Spinal cord (tissue), 10 donors: ENCODE data around the gene NPAS2. TPM values are rescaled to one million over a fixed set of nuclear protein-coding genes. Genes with fewer than 3 reads are reported as not detected.

Experiments
- DNase-seq, 6 donors: peaks; one replicate each; pipeline versions ENCODE4 v3.0.0 to v3.0.0-alpha.2; 2013 to 2015; ENCODE audit warnings: low spot score in 6 of 6, low read depth in 4 of 6
- H3K27ac ChIP-seq: one replicate; pipeline ENCODE4 v1.5.1; 2013; ENCODE audit warnings: low read depth, low read length, control low read depth
- H3K27me3 ChIP-seq: one replicate; pipeline ENCODE4 v1.6.1; 2013; ENCODE audit warnings: low read length; ENCODE audit not compliant: control insufficient read depth, insufficient read depth
- H3K36me3 ChIP-seq: one replicate; pipeline ENCODE4 v1.6.1; 2013; ENCODE audit warnings: low read length; ENCODE audit not compliant: control insufficient read depth, insufficient read depth
- H3K4me1 ChIP-seq: one replicate; pipeline ENCODE4 v1.6.1; 2013; ENCODE audit warnings: low read length; ENCODE audit not compliant: control insufficient read depth, insufficient read depth
- H3K4me3 ChIP-seq: one replicate; pipeline ENCODE4 v1.5.1; 2013; ENCODE audit warnings: low read depth, low read length, control low read depth
- H3K9me3 ChIP-seq: one replicate; pipeline ENCODE4 v1.6.1; 2013; ENCODE audit warnings: low read length; ENCODE audit not compliant: control insufficient read depth, insufficient read depth
- WGBS: methylation state at CpG from one replicate; pipeline ENCODE4 v1.1.5; 2013; ENCODE audit warnings: missing lambda C conversion rate; ENCODE audit not compliant: insufficient coverage; 5-methylcytosine and 5-hydroxymethylcytosine counted together
- polyA plus RNA-seq, 2 donors: library from polyadenylated mRNA; unstranded; fragments of 120-200 nt; gene quantifications; one replicate each; pipeline ENCODE4 v1.2.1, GENCODE V29; 2013; ENCODE audit not compliant: insufficient read length in 2 of 2
- total RNA-seq, 2 donors: library from RNA; depleted of rRNA in 1 of 2; stranded (reverse); fragments of 120-200 nt in 1 of 2; fragments of >200 nt in 1 of 2; gene quantifications; one replicate each; pipeline versions ENCODE4 v1.2.3 to v1.2.4, GENCODE V29; 2013 to 2014
- donor health status: healthy.

The NPAS2 gene
- total and polyA plus RNA-seq, 4 donors = 6.4 to 24.6 (median 14.6) TPM

- 96% methylated on average over 2 of the region's 5 CpGs for WGBS
- H3K27ac ChIP-seq = no peak overlapping the region
- H3K36me3 ChIP-seq = peaks cover 20% of the 10 kb centered on the region
- no peaks in the 10 kb centered on the region for H3K27me3 ChIP-seq
- no peak overlapping the region for H3K4me3 ChIP-seq
- H3K4me1 ChIP-seq = no peaks in the 10 kb centered on the region
- no peak for DNase-seq
- no peaks in the 10 kb centered on the region for H3K9me3 ChIP-seq
Observed at GRCh38 chr2:100965596-100965995, 145.7 kb downstream of the NPAS2 start.

- no peak for DNase-seq
- WGBS = 89% methylated on average over 7 of the region's 8 CpGs
- Histone ChIP-seq H3K4me1 (no peaks in the 10 kb centered on the region), H3K27ac (no peak overlapping the region), H3K9me3 (no peaks in the 10 kb centered on the region), H3K36me3 (peaks cover 35% of the 10 kb centered on the region), H3K4me3 (no peak overlapping the region), H3K27me3 (no peaks in the 10 kb centered on the region)
Observed at GRCh38 chr2:100967716-100968115, 147.8 kb downstream of the NPAS2 start.

DNA sequence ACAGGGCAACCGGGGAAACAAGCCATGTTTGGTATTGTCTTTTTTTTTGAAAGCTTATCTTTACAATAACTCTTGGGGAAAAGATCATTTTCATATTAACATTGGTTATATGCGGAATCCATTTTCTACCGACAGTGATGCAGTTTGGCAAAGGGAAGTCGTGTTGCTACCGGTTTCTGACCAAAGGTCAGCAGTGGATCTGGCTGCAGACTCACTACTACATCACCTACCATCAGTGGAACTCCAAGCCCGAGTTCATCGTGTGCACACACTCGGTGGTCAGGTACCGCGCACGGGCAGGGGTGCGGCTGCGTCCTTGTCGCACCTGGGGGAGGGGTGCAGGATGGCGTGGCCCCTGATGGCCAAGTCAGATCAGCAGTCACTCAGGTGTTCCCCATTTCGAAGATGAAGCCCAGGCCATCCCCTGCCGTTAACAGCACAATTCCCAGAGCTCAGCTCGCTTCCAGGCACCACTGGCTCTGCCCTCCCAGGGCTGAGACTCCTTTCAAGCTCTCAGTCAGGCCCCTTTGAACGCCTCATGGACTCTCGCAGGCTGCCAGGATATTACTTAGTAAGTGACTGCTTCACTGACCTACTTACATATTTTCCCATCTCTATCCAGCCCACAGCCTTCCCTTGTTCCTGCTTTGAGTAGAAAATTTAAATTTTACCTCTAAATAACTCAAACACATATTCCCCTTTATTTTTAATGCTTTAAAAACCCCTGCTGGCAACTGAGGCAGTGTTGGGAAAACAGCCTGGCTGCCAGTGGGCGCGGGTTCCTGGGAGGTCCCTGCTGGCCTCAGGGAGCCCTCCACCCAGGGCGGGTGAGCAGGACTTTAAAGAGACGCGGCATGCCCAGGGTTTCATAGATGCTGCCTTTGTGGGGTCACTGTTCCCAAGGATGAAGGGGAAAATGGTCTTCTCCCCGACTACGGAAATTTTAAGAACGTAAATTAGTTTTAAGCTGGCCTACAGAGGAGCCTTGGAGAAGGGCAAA lies 148.5 kb downstream of the NPAS2 start:
- no peaks in the 10 kb centered on the region for H3K9me3 ChIP-seq
- no peaks in the 10 kb centered on the region for H3K27me3 ChIP-seq
- H3K27ac ChIP-seq = no peak overlapping the region
- peaks cover 37% of the 10 kb centered on the region for H3K36me3 ChIP-seq
- H3K4me3 ChIP-seq = no peak overlapping the region
- DNase-seq = no peak
- WGBS = 94% methylated on average over 19 of the region's 28 CpGs
- H3K4me1 ChIP-seq = no peaks in the 10 kb centered on the region

- no peaks in the 10 kb centered on the region for H3K4me1 ChIP-seq
- no peak for DNase-seq
- H3K27me3 ChIP-seq = no peaks in the 10 kb centered on the region
- H3K4me3 ChIP-seq = no peak overlapping the region
- H3K9me3 ChIP-seq = no peaks in the 10 kb centered on the region
- 89% methylated on average over 7 of the region's 7 CpGs for WGBS
- H3K27ac ChIP-seq = no peak overlapping the region
- peaks cover 45% of the 10 kb centered on the region for H3K36me3 ChIP-seq
Observed at GRCh38 chr2:100969998-100970397, 150.1 kb downstream of the NPAS2 start.

GRCh38 chr2:100971221-100971620 lies 151.3 kb downstream of the NPAS2 start:
- Histone ChIP-seq H3K4me3 (no peak overlapping the region), H3K9me3 (no peaks in the 10 kb centered on the region), H3K4me1 (no peaks in the 10 kb centered on the region), H3K27ac (no peak overlapping the region), H3K36me3 (peaks cover 50% of the 10 kb centered on the region), H3K27me3 (no peaks in the 10 kb centered on the region)
- DNase-seq = no peak
- WGBS = no CpG with 5 or more reads among the region's 9 CpGs

- no peaks in the 10 kb centered on the region for H3K27me3 ChIP-seq
- WGBS = no CpG with 5 or more reads among the region's 7 CpGs
- peaks cover 53% of the 10 kb centered on the region for H3K36me3 ChIP-seq
- no peaks in the 10 kb centered on the region for H3K9me3 ChIP-seq
- DNase-seq = no peak
- no peaks in the 10 kb centered on the region for H3K4me1 ChIP-seq
- H3K4me3 ChIP-seq = no peak overlapping the region
- no peak overlapping the region for H3K27ac ChIP-seq
Observed at GRCh38 chr2:100972452-100972851, 152.5 kb downstream of the NPAS2 start.

DNA sequence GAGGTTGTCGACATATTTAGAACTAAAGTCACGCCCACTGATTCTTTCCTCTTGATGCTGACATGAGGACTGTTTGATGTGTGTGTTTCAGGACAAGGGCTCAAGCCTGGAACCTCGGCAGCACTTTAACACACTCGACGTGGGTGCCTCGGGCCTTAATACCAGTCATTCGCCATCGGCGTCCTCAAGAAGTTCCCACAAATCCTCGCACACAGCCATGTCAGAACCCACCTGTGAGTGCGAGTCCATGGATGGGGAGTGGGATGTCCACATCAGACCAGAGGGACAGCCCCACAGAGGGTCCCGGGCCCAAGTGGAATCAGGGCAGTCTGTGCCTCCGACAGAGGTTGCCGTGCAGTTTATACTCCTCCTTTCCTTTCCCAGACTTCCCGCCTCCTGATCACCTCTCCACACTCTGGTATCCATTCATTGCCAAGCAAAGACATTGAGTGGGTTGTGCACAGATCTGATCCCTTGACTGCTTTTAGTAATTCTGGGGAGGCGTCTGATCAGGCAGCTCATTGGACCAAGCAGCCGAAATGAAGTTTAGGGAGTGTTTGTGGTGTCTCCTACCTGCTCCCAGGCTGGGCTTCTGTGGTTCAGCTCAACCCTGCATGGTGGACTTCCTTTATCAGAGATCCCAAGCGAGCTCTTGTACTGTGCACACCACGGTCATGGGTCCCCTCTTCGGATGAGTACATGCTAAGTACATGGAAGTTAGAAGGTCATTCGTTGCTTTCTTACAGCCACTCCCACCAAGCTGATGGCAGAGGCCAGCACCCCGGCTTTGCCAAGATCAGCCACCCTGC lies 155.0 kb downstream of the NPAS2 start:
- 94% methylated on average over 17 of the region's 22 CpGs for WGBS
- Histone ChIP-seq H3K4me3 (no peak overlapping the region), H3K9me3 (no peaks in the 10 kb centered on the region), H3K36me3 (peaks cover 52% of the 10 kb centered on the region), H3K27me3 (no peaks in the 10 kb centered on the region), H3K27ac (no peak overlapping the region), H3K4me1 (no peaks in the 10 kb centered on the region)
- no peak for DNase-seq

DNA sequence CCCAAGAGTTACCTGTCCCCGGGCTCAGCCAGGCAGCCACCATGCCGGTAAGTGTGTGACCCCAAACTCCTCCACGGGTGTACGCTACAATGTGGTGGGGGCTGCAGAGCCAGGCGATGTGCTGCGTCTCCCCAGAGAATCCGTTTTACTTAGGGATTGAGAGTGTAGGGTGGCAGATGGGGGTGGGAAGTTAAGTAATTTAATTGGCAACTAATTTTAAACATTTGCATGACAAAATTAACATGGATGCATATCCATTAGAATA lies 155.5 kb downstream of the NPAS2 start:
- H3K27me3 ChIP-seq = no peaks in the 10 kb centered on the region
- no peak for DNase-seq
- WGBS = 99% methylated on average over 4 of the region's 7 CpGs
- no peaks in the 10 kb centered on the region for H3K4me1 ChIP-seq
- peaks cover 48% of the 10 kb centered on the region for H3K36me3 ChIP-seq
- no peaks in the 10 kb centered on the region for H3K9me3 ChIP-seq
- no peak overlapping the region for H3K4me3 ChIP-seq
- H3K27ac ChIP-seq = no peak overlapping the region

DNA sequence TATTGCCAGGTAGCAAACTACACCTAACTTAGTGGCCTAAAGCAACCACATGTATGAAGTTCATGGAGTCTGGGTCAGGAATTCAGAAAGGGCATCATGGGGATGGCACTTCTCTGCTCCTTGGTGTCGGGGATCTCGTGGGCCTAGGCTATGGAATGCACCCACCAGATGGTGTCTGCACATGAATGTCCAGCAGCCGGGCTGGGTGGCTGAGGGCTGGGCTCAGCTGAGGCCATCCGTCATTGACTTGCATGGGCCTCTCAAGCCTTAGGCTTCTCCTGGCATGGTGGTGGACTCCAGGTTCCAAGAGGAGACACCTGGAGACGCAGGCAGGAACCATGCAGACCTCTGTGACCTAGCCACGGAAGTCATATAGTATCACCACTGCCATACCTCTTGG lies 156.1 kb downstream of the NPAS2 start:
- 82% methylated on average over 6 of the region's 6 CpGs for WGBS
- H3K27ac ChIP-seq = no peak overlapping the region
- H3K9me3 ChIP-seq = no peaks in the 10 kb centered on the region
- no peak overlapping the region for H3K4me3 ChIP-seq
- no peaks in the 10 kb centered on the region for H3K4me1 ChIP-seq
- peaks cover 48% of the 10 kb centered on the region for H3K36me3 ChIP-seq
- DNase-seq = no peak
- no peaks in the 10 kb centered on the region for H3K27me3 ChIP-seq
